Myocyte (in vitro differentiated cells): ENCODE measurements around the gene KCNK5. TPM values are rescaled to one million over a fixed set of nuclear protein-coding genes. Genes with fewer than 3 reads are reported as not detected.

Experiments
- DNase-seq: peaks from one replicate; pipeline ENCODE4 v3.0.0-alpha.2; 2012; ENCODE audit warnings: low read depth
- total RNA-seq: library from RNA; depleted of rRNA; stranded (reverse); fragments of >200 nt; gene quantifications from 2 replicates; pipeline ENCODE4 v1.2.3, GENCODE V29; 2014

The KCNK5 gene
- total RNA-seq, 1 donor from 2014 or later = not detected

DNA sequence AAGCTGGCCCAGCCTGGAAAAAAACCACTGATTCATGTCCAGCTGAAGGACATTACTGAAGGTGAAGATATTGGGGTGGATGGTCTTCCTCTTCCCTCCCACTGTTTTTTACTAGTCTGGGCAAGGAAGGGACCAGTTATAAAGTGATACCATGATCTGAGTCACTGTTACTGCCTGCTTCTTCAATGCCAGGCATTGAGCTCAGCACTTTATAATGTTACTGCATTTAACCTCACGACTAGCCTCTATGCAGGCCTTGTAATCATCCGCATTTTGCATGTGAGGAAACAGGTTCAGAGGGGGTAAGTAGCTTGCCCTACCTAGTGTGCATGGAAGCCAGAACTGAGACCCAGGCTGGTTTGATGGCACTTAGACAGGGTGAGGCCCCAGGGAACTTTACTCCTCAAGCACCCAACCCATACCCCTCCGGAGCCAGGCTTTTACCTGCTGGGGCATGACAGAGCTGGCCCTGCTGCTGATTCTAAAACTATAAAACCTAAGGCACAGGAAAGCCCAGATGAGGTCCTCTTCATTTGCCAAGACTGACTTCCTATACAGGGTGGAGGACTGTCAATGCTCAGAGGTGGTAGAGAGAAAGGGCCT is 11.0 kb upstream of the KCNK5 start:
- DNase-seq = no peak

DNA sequence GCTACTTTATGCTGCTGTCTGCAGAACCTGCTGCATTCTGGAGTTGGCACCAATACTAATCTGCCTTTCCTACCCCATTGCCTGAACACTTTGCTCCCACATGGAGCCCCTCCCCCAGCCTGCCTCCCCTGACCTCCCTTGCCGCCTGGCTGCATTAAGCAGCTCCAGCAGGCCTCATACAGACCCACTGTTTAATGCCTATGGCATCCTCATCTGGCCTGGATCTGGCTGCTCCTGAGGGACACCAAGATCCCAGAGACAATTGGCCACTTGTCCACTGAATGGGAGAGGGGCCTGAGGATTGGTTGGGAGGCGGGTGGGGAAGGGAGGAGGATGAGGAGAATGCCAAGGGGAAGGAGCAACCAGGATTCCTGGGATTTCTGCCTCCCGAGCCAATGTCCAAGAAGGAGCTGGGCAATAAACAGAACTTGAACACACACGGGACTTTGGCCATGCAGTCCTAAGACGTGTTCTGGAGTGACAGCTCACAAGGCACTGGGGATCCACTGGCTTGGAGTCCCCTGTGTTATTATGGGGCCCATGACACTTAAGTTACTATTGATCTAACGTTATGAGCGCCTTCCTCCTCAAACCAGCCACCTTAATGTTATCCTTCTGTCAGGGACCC is 10.4 kb upstream of the KCNK5 start:
- no peak for DNase-seq

DNA sequence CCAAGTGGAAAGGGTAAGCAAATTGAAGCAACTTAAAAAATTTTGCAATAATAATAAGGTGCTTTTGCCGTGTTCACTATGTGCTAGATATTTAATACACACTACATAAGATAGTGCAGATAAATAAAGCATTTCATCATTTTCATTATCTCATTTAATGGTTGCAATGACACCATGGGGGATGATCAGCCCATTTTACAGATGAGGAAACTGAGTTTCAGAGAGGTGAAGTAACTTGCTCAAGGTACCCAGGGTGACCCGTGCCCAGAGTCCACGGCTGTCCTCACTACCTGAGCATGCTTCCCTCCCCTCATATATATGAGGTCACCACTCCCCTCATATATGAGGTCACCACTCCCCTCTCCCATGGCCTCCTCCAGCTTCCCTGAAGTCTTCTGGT is 7.5 kb upstream of the KCNK5 start:
- DNase-seq = no peak

DNA sequence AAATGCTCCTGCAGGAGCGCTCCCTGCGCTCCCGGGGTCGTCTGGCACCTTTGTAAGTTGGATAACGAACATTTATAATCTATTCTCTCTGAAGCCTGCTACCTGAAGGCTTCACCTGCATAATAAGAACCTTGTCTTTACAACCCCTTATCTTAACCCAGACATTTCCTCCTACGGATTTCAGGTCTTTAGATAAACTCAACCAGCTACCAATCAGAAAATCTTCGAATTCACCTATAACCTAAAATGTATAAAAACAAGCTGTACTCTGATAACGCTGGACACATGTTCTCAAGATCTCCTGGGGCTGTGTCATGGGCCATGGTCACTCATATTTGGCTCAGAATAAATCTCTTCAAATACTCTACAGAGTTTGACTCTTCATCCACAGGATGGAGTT is 4.1 kb upstream of the KCNK5 start:
- no peak for DNase-seq

DNA sequence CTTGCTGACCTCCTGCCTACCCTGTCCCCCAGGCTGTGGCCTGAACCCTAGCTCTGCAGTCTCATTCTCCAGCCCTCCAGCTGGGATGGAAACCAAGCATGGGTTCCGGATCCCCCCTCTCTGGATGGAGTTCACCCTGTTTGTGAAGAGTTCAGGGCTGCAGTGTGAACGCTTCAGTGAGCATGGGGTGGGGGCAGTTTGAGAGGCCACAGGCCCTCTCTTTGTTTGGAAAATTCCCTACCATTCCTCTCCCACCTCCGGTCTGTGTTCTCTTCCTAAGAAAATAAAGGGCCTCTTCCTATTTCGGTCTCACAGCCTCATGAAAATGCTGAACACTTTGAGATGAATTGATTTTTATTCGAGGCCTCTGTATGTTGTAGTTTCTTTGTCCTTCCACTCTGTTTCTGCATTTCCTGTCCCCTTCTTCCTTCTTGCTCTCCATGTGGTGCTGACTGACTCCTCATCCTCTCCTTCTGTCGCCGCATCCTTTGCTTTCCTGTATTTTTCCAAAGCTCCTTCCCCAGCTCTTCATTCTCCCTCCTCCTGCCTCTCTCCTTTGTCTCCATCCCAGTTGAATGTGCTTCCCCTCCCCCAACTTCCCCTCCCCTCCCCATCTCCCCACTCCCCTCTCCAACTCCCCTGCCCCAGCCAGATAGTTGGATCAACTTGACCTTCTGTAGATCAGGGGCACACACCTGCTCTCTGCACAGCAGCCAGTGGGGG is 2.4 kb upstream of the KCNK5 start:
- DNase-seq = no peak

DNA sequence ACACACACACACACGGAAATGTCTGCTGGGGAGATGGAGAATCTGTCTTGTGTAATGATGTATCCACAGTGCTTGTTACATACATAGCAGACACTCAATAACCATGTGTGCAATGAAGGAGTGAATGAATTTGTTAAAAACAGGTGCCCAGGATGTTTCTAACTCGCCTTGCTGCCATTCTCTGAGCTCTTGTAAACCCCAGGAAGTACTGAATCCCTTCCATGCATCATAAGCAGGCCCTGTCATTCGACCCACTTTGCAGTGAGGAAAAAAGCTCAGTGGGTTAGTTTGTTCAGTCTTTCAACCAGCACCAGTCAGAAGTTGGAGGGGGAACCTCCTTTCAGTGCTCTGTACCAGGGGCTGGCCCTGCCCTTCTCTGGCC is 1.4 kb upstream of the KCNK5 start:
- DNase-seq = no peak

DNA sequence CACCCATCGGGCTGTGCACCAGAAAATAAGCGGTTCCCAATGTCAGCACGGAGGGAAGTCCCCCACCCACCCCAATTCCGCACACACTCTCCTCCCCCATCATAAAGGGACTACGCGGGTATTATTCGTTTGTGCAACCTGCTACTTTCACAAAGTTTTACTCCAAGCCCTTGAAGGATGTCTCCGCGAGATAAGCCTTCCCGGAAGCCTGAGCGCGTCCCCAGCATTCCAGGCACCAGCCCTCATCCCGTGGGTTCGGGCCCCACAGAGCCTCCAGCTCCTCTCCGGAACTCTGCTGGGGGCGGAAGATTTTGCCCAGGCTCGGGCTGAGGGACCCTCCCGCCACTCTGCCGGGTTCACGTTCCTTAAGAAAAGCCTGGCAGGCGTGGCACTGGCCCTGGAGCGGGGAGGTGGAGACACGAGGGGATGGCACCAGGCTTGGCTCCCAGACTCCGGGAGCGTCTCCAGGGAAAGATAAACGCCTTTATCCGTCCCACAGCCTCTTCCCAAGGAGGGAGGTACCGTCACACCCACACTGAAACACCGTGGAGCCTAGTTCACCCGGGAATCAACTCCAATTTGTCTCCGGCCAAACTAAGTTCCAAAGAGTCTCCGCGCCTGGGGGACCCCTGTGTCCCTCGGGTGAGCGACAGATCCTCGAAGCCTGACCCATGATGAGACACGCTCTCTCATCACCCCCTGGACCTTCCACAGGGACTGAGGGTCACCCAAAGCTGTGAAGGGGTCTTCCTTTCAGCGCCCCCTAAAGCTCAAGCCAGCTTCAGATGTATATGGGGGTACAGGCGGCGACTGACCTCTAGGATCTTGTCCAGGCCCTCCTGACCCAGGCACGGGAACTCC is 934 bp downstream of the KCNK5 start:
- DNase-seq = no peak

DNA sequence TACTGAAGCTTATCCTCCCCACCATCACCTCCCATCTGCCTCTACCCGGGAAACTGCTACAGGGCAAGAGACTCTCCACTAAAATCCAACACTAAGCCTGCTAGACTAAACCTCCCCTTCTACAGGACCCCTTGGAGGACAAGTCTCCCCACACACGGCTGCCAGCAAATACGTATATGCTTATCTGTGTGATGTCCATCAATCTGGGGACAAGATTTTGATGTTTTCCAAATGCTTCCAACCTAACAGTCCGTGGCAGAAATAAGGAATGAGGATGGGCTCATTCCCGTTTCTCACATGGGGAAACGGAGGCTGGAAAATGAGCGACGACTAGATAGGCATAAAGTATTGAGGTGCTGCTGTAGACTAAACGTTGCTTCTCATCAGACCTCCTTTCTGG is 1.8 kb downstream of the KCNK5 start:
- DNase-seq = no peak

DNA sequence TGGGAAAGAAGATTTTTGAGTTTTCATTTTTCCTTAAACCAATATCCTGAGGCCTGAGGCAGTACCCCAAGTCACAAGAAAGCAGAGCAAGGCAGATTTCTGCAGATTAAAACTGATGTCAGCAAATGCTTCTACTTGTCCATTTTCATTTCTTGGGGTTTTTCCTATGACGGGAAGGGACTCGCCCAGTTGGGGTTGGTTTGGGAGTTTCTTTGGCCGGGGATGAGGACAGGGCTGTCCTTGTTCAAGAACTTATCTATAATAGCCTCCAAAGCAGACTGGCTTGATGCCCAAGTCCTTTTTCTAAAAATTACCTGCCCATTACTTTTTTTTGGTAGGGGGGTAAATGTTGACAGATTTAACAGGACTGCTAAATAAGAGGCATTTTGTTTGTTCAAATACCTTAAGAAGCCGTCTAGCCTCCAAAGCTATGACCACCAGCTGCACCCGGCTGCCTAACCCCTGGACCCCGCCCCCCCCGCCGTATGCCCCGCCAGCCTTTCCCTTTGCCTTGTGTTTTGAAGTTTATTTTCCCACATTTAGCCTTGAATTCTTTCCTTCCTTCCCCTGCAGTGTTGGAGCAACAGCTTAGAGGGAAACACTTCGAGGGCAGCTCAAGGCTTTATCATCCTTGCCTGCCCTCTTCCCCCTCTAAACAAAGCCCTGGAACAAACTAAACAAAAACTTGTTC is 2.5 kb downstream of the KCNK5 start:
- DNase-seq = no peak

DNA sequence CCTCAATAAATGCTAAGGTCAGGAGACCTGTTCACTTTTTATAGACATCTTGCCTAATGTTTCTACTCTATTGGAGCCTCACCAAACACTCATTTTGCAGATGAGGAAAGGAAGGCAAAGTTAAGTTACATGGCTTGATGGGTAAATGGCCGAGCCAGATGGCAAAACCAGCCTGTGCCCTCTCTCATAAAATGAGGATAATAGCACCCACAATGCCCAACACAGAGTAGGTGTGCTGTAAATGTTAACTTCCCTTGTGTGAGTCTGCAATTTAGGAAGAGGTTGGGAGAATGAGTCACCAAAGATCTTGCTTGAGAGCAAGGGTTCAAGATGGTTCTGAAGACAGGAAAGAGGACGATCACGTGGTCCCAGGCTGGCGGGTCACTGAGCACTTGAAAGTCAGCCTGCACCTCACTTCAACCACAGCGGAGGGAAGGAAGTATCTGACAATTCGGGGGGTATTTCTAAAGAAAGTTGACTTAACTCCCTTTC is 3.3 kb downstream of the KCNK5 start:
- DNase-seq = no peak

DNA sequence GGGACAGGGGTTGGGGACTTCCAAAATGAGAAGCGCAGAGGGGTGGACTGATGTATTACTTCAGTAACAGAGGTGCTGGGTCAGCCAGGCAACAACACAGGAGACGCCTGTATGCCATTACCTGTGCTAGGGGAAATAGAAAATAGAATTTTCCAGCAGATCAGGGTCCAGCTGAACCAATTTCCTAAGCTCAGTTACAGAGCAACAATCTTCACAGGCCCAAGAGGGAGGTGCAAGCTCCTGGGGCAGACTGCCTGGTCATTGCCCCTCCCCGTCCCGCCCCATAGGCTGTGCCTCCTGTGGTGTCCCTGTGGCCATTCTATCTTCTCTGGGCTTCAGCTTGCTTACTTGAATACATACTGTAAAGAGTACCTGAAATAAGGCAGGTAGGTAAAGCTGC is 3.7 kb downstream of the KCNK5 start:
- no peak for DNase-seq

DNA sequence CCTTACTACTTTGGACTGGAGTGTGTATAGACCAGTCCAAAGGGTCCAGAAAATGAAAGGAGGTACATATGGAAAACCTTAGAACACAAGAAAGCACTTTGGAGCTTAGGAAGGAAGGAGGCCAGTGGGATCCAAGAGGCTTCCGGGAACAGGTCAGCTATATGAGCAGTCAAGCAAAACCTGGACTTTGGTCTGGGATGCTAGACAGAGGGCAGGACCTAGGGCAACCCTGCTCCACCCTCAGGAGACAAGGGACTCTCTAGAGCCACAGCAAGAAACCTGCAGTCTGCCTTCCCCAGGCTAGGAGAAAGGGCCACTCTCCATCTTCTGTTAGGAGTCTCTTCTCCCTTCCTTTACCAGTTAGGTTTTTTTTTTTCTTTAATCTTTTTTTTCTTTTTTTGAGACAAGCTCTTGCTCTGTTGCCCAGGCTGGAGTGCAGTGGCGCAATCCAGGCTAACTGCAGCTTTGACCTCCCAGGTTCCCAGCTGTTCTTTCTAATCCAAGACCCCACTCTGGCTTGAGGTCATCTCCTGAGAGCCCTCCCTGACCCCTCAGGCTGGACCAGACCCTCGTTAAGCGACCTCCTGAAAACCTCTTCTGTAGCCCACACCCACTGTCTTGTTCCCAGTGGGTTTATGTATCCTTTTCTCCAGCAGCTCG is 4.6 kb downstream of the KCNK5 start:
- DNase-seq = no peak

DNA sequence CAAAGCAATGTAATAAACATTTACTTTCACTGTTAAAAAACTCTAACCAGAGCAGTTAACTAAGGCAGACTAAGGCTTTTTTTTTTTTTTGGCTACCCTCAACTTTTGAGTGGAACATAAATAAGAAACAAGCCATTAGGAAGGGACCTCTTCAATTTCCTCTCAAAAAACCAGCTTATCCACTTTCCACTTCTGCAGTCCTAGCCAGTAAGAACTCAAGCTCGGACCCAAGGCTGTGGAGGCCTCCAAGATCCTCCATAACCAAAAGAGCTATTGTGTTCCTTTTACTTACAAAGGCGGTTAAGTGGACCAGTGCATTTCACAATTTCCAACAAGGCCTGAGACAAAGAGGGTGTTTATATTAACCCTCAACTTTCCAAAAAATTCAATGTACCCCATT is 5.3 kb downstream of the KCNK5 start:
- DNase-seq = no peak

DNA sequence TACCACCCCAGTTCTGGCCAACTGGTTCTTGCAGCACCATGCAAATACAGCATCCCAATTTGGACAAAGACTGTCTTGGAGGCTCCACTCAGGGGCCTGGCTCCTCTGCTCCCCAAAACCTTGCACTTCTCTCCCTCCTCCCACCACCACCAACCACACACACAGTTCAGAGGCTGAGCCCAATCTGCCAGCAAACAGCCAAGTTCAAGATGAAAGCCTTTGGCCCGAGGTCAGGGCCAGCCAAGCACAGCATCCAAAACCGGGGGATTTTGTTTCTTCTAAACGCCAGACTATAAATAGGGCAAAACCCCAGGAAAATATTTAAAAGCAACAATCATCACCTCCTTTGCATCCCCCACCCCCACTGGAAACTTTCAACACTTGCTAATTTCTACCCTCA is 5.7 kb downstream of the KCNK5 start:
- no peak for DNase-seq

DNA sequence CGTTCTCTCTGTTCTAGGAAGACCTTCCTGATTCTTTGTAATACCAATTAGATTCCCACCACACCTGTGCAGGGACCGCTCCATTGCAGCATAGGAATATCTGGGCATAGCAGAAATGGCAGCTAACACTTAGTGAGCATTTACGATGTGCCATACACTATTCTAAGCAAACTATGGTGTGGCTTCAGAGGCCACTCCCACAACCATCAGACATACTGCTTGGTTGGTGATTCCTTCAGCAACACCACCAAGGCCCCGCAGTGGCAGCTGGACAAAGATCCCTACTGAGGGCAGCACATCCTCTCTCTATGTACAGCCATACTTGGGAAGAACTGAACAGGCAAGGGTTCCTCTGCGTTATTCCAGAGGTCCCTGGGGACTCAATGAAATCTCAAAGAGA is 6.2 kb downstream of the KCNK5 start:
- no peak for DNase-seq

DNA sequence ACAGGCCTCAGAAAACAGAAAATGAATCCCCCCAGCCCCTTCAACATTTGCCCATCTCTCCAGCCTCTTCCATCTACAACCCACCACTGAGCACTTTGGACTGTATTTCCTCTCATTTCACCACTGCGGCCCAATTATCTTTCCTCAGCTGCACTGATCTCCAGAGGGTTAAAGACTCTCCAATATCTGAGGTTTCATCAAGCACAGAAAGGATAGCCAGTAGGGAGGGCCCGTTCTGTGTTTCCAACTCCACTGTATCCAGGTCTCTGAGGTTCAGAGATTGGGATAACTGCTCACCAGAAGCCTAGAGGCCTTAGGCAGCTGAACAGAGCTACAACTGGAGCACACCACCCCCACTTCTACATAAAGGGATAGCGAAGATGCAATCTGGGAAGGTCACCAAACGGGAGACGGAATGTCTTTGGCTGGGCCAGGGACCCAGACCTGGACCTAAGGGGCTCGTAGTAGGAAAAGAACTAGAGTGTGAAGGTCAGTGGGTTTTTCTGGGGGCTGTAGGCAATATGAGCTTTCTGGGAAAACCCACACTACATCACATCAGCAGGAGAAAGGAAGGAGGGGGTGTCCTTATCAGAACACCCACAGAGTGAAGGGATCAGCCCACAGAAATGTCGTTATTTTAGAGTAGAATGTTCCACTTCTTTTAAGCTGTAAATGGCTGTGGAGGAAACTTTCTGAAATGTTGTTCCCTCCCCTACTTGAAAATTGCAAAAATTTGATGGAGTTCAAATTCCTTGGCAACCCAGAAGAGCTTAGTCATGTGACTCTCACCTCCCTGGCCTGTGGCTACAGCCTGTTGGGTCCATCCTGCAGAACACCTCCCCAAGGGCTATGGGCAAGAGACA is 7.3 kb downstream of the KCNK5 start:
- no peak for DNase-seq

DNA sequence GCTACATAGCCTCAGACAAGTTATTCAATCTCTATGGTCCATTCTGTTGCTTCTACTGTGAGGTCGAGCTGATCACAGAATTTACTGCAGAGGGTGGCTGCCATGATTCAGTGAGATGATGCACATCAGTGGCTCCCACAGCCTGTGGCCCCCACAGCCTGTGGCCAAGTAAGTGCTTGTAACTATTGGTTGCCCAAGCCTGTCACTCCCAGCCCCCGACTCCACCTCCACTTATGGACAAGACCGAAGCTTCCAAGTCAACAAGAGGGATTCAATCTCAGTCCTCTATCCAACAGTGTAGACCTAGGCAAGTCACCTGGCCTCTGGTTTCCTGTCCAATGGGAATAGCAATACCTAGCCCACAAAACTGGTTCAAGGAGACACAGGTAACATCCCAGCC is 8.2 kb downstream of the KCNK5 start:
- no peak for DNase-seq

DNA sequence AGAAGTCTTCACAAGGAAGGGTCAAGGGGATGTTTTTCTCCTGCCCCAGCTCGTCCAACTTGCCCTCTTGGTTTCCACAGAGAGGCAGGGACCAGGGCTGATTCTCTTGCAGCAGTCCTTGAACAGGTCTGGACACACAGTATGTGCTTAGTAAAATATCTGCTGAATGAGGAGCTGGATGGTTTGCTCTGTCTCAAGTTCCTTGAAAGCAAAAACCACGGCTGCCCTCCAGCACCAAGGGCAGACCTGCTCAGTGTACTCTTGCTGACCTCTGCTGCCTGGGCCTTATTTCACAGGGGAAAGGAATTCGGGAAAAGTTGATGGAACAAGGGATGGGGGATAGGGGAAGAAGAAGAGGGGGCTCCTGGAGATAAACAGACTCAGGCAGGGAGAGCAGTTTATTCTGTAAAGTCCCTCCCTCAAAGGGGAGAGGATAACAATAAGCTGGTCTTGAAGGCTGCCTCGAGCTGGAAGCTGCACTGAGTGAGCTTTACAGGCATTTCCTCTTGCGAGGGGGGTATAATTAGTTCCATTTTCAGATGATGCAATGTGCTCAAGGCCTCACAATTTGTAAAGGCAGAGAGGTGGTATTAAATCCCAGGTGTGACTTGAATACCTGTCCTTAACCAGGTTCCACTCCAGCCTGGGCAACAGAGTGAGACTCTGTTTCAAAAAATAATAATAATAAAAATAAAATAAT is 10.3 kb downstream of the KCNK5 start:
- no peak for DNase-seq
